ENCODE measurements around the gene MYOD1. TPM values are rescaled to one million over a fixed set of nuclear protein-coding genes. Genes with fewer than 3 reads are reported as not detected.
A peak's percentile ranks its signal among the peaks of the same experiment; 100 is the strongest.

MYOD1 gene
- total RNA-seq, 1 donor from 2014 or later = 22.4 TPM

GRCh38 chr11:17739945-17740338 is 20.6 kb downstream of the MYOD1 start:
- H3K27ac ChIP-seq (ENCODE audit: low read depth, low read length) = no peak overlapping the region
- H3K9ac ChIP-seq (ENCODE audit: low read depth in 1 of 3, low read length in 3 of 3) = no peak overlapping the region
- no peaks in the 10 kb centered on the region for H3K9me3 ChIP-seq (ENCODE audit: control insufficient read depth in 3 of 3, low read length in 3 of 3)
- H3K27me3 ChIP-seq (ENCODE audit: control insufficient read depth in 3 of 3, insufficient read depth in 3 of 3, low read length in 3 of 3) = peaks cover 29 to 40% (median 30%) of the 10 kb centered on the region in 3 donors
- peaks cover 0 to 68% (median 14%) of the 10 kb centered on the region in 3 donors for H3K4me1 ChIP-seq (ENCODE audit: control insufficient read depth in 3 of 3, insufficient read depth in 3 of 3, low read length in 3 of 3)
- H3K4me3 ChIP-seq (ENCODE audit: low read length in 3 of 3) = no peak overlapping the region
- H3K36me3 ChIP-seq (ENCODE audit: control insufficient read depth in 3 of 3, insufficient read depth in 3 of 3, low read length in 3 of 3) = no peaks in the 10 kb centered on the region

GRCh38 chr11:17740649-17741235 is 21.4 kb downstream of the MYOD1 start:
- Histone ChIP-seq H3K36me3 (ENCODE audit: control insufficient read depth in 3 of 3, insufficient read depth in 3 of 3, low read length in 3 of 3) (no peaks in the 10 kb centered on the region), H3K27me3 (ENCODE audit: control insufficient read depth in 3 of 3, insufficient read depth in 3 of 3, low read length in 3 of 3) (peaks cover 28 to 40% (median 30%) of the 10 kb centered on the region in 3 donors), H3K4me1 (ENCODE audit: control insufficient read depth in 3 of 3, insufficient read depth in 3 of 3, low read length in 3 of 3) (peaks cover 0 to 63% (median 9%) of the 10 kb centered on the region in 3 donors)

GRCh38 chr11:17741487-17741886 is 22.1 kb downstream of the MYOD1 start:
- no peaks in the 10 kb centered on the region for H3K36me3 ChIP-seq (ENCODE audit: control insufficient read depth in 3 of 3, insufficient read depth in 3 of 3, low read length in 3 of 3)
- H3K9me3 ChIP-seq (ENCODE audit: control insufficient read depth in 3 of 3, low read length in 3 of 3) = no peaks in the 10 kb centered on the region
- no peak overlapping the region for H3K4me3 ChIP-seq (ENCODE audit: low read length in 3 of 3)
- peaks cover 21 to 32% (median 23%) of the 10 kb centered on the region in 3 donors for H3K27me3 ChIP-seq (ENCODE audit: control insufficient read depth in 3 of 3, insufficient read depth in 3 of 3, low read length in 3 of 3)
- H3K9ac ChIP-seq (ENCODE audit: low read depth in 1 of 3, low read length in 3 of 3) = peak overlapping the region in 1 of 3 donors; percentile 45
- no peak overlapping the region for H3K27ac ChIP-seq (ENCODE audit: low read depth, low read length)
- peaks cover 0 to 55% (median 6%) of the 10 kb centered on the region in 3 donors for H3K4me1 ChIP-seq (ENCODE audit: control insufficient read depth in 3 of 3, insufficient read depth in 3 of 3, low read length in 3 of 3)

More at GRCh38 chr11:17740649-17741235, 21.4 kb downstream of the MYOD1 start:
- no peak overlapping the region for H3K9ac ChIP-seq (ENCODE audit: low read depth in 1 of 3, low read length in 3 of 3)
- H3K27ac ChIP-seq (ENCODE audit: low read depth, low read length) = no peak overlapping the region
- no peak overlapping the region for H3K4me3 ChIP-seq (ENCODE audit: low read length in 3 of 3)
- H3K9me3 ChIP-seq (ENCODE audit: control insufficient read depth in 3 of 3, low read length in 3 of 3) = no peaks in the 10 kb centered on the region

GRCh38 chr11:17742019-17742418 is 22.6 kb downstream of the MYOD1 start:
- H3K9ac ChIP-seq (ENCODE audit: low read depth in 1 of 3, low read length in 3 of 3) = peak overlapping the region in 1 of 3 donors; percentile 45
- H3K27me3 ChIP-seq (ENCODE audit: control insufficient read depth in 3 of 3, insufficient read depth in 3 of 3, low read length in 3 of 3) = peaks cover 18 to 27% (median 18%) of the 10 kb centered on the region in 3 donors
- no peaks in the 10 kb centered on the region for H3K36me3 ChIP-seq (ENCODE audit: control insufficient read depth in 3 of 3, insufficient read depth in 3 of 3, low read length in 3 of 3)
- no peaks in the 10 kb centered on the region for H3K9me3 ChIP-seq (ENCODE audit: control insufficient read depth in 3 of 3, low read length in 3 of 3)
- H3K4me1 ChIP-seq (ENCODE audit: control insufficient read depth in 3 of 3, insufficient read depth in 3 of 3, low read length in 3 of 3) = peaks cover 0 to 52% (median 6%) of the 10 kb centered on the region in 3 donors
- H3K4me3 ChIP-seq (ENCODE audit: low read length in 3 of 3) = no peak overlapping the region
- H3K27ac ChIP-seq (ENCODE audit: low read depth, low read length) = no peak overlapping the region

- Histone ChIP-seq H3K4me1 (ENCODE audit: control insufficient read depth in 3 of 3, insufficient read depth in 3 of 3, low read length in 3 of 3) (peaks cover 0 to 51% (median 9%) of the 10 kb centered on the region in 3 donors), H3K36me3 (ENCODE audit: control insufficient read depth in 3 of 3, insufficient read depth in 3 of 3, low read length in 3 of 3) (no peaks in the 10 kb centered on the region), H3K27ac (ENCODE audit: low read depth, low read length) (no peak overlapping the region), H3K4me3 (ENCODE audit: low read length in 3 of 3) (no peak overlapping the region), H3K9me3 (ENCODE audit: control insufficient read depth in 3 of 3, low read length in 3 of 3) (no peaks in the 10 kb centered on the region), H3K9ac (ENCODE audit: low read depth in 1 of 3, low read length in 3 of 3) (peak overlapping the region in 1 of 3 donors; percentile 3), H3K27me3 (ENCODE audit: control insufficient read depth in 3 of 3, insufficient read depth in 3 of 3, low read length in 3 of 3) (peaks cover 7 to 15% (median 8%) of the 10 kb centered on the region in 3 donors)
Measured at GRCh38 chr11:17743026-17743807, 23.8 kb downstream of the MYOD1 start.

GRCh38 chr11:17743808-17744119 is 24.4 kb downstream of the MYOD1 start:
- Histone ChIP-seq H3K4me3 (ENCODE audit: low read length in 3 of 3) (no peak overlapping the region), H3K27me3 (ENCODE audit: control insufficient read depth in 3 of 3, insufficient read depth in 3 of 3, low read length in 3 of 3) (peaks cover 3 to 12% (median 7%) of the 10 kb centered on the region in 3 donors), H3K9ac (ENCODE audit: low read depth in 1 of 3, low read length in 3 of 3) (peak overlapping the region in 1 of 3 donors; percentile 3), H3K9me3 (ENCODE audit: control insufficient read depth in 3 of 3, low read length in 3 of 3) (no peaks in the 10 kb centered on the region), H3K4me1 (ENCODE audit: control insufficient read depth in 3 of 3, insufficient read depth in 3 of 3, low read length in 3 of 3) (peaks cover 0 to 53% (median 11%) of the 10 kb centered on the region in 3 donors), H3K27ac (ENCODE audit: low read depth, low read length) (no peak overlapping the region), H3K36me3 (ENCODE audit: control insufficient read depth in 3 of 3, insufficient read depth in 3 of 3, low read length in 3 of 3) (no peaks in the 10 kb centered on the region)

GRCh38 chr11:17744151-17744940 is 25.0 kb downstream of the MYOD1 start:
- H3K36me3 ChIP-seq (ENCODE audit: control insufficient read depth in 3 of 3, insufficient read depth in 3 of 3, low read length in 3 of 3) = no peaks in the 10 kb centered on the region
- H3K4me1 ChIP-seq (ENCODE audit: control insufficient read depth in 3 of 3, insufficient read depth in 3 of 3, low read length in 3 of 3) = peaks cover 0 to 55% (median 16%) of the 10 kb centered on the region in 3 donors
- H3K27ac ChIP-seq (ENCODE audit: low read depth, low read length) = no peak overlapping the region
- no peak overlapping the region for H3K4me3 ChIP-seq (ENCODE audit: low read length in 3 of 3)
- peaks cover 0 to 7% (median 5%) of the 10 kb centered on the region in 3 donors for H3K27me3 ChIP-seq (ENCODE audit: control insufficient read depth in 3 of 3, insufficient read depth in 3 of 3, low read length in 3 of 3)
- no peaks in the 10 kb centered on the region for H3K9me3 ChIP-seq (ENCODE audit: control insufficient read depth in 3 of 3, low read length in 3 of 3)
- no peak overlapping the region for H3K9ac ChIP-seq (ENCODE audit: low read depth in 1 of 3, low read length in 3 of 3)

GRCh38 chr11:17745023-17745772 is 25.8 kb downstream of the MYOD1 start:
- H3K36me3 ChIP-seq (ENCODE audit: control insufficient read depth in 3 of 3, insufficient read depth in 3 of 3, low read length in 3 of 3) = no peaks in the 10 kb centered on the region
- H3K9ac ChIP-seq (ENCODE audit: low read depth in 1 of 3, low read length in 3 of 3) = no peak overlapping the region
- H3K9me3 ChIP-seq (ENCODE audit: control insufficient read depth in 3 of 3, low read length in 3 of 3) = no peaks in the 10 kb centered on the region
- H3K4me1 ChIP-seq (ENCODE audit: control insufficient read depth in 3 of 3, insufficient read depth in 3 of 3, low read length in 3 of 3) = peaks cover 8 to 60% (median 25%) of the 10 kb centered on the region in 3 donors
- H3K27ac ChIP-seq (ENCODE audit: low read depth, low read length) = no peak overlapping the region
- H3K4me3 ChIP-seq (ENCODE audit: low read length in 3 of 3) = no peak overlapping the region
- no peaks in the 10 kb centered on the region for H3K27me3 ChIP-seq (ENCODE audit: control insufficient read depth in 3 of 3, insufficient read depth in 3 of 3, low read length in 3 of 3)

- H3K27me3 ChIP-seq (ENCODE audit: control insufficient read depth in 3 of 3, insufficient read depth in 3 of 3, low read length in 3 of 3) = no peaks in the 10 kb centered on the region
Measured at GRCh38 chr11:17746096-17746495, 26.7 kb downstream of the MYOD1 start.

More at GRCh38 chr11:17746096-17746495, 26.7 kb downstream of the MYOD1 start:
- H3K36me3 ChIP-seq (ENCODE audit: control insufficient read depth in 3 of 3, insufficient read depth in 3 of 3, low read length in 3 of 3) = no peaks in the 10 kb centered on the region
- H3K9me3 ChIP-seq (ENCODE audit: control insufficient read depth in 3 of 3, low read length in 3 of 3) = no peaks in the 10 kb centered on the region
- H3K4me3 ChIP-seq (ENCODE audit: low read length in 3 of 3) = no peak overlapping the region
- H3K9ac ChIP-seq (ENCODE audit: low read depth in 1 of 3, low read length in 3 of 3) = no peak overlapping the region
- peaks cover 17 to 63% (median 34%) of the 10 kb centered on the region in 3 donors for H3K4me1 ChIP-seq (ENCODE audit: control insufficient read depth in 3 of 3, insufficient read depth in 3 of 3, low read length in 3 of 3)
- H3K27ac ChIP-seq (ENCODE audit: low read depth, low read length) = no peak overlapping the region
